ENCODE results near the gene RHOD.

RHOD gene

DNA sequence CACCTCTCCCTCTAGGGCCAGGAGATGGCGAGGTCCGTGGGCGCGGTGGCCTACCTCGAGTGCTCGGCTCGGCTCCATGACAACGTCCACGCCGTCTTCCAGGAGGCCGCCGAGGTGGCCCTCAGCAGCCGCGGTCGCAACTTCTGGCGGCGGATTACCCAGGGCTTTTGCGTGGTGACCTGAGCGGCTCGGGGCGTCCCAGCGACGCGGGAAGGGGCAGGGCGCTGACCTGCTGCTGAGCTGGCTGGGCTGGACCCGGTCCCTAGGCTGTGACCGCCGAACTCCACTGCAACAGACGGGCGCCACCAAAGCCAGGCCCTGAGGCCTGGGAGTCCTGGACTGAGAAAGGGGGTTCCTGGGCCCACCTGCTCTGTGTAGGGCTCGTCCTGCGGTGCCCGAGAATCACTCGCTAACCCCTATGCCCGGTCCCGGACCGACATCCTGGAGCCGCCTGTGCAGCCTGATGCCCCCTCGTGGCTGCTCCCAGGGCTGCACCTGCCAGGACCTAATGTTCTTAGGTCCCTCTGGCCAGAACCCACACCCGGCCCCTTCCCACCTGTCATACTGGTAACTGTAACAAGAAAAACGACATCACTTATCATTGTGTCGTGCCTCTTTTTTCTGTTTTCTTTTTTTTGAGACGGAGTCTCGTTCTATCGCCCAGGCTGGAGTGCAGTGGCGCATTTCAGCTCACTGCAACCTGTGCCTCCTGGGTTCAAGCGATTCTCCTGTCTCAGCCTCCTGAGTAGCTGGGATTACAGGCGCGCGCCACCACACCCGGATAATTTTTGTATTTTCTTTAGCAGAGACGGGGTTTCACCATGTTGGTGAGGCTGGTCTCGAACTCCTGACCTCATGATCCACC lies 15.0 kb downstream of the RHOD start:
- H3K4me3 ChIP-seq (replicated peaks; ENCODE audit: low read depth, low read length) = no peak overlapping the region
- TF ChIP-seq, protein P1, sequence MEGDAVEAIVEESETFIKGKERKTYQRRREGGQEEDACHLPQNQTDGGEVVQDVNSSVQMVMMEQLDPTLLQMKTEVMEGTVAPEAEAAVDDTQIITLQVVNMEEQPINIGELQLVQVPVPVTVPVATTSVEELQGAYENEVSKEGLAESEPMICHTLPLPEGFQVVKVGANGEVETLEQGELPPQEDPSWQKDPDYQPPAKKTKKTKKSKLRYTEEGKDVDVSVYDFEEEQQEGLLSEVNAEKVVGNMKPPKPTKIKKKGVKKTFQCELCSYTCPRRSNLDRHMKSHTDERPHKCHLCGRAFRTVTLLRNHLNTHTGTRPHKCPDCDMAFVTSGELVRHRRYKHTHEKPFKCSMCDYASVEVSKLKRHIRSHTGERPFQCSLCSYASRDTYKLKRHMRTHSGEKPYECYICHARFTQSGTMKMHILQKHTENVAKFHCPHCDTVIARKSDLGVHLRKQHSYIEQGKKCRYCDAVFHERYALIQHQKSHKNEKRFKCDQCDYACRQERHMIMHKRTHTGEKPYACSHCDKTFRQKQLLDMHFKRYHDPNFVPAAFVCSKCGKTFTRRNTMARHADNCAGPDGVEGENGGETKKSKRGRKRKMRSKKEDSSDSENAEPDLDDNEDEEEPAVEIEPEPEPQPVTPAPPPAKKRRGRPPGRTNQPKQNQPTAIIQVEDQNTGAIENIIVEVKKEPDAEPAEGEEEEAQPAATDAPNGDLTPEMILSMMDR (IDR thresholded peaks at IDR 0.05; ENCODE audit: low read depth, low read length, missing control alignments) = peak; percentile 76
- no peak for DNase-seq (ENCODE audit: extremely low read depth, low read depth)

DNA sequence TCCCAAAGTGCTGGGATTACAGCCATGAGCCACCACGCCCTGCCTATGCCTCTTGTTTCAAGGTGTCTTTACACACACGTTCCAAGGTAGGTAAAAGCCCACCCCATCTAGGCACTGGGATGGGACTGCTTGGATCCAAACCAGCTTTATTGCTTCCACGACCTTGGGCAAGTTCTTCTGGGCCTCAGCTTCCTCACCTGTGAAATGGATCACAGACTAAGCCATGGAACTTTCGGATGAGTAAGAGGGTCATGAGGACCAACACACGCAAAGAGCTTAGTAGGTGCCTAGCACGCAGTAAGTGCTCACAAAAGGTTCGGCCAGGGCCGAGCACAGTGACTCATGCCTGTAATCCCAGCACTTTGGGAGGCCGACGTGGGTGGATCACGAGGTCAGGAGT lies 15.6 kb downstream of the RHOD start:
- TF ChIP-seq, protein P1 (IDR thresholded peaks at IDR 0.05; ENCODE audit: low read depth, low read length, missing control alignments) = no peak
- no peak overlapping the region for H3K4me3 ChIP-seq (replicated peaks; ENCODE audit: low read depth, low read length)
- no peak for DNase-seq (ENCODE audit: extremely low read depth, low read depth)

DNA sequence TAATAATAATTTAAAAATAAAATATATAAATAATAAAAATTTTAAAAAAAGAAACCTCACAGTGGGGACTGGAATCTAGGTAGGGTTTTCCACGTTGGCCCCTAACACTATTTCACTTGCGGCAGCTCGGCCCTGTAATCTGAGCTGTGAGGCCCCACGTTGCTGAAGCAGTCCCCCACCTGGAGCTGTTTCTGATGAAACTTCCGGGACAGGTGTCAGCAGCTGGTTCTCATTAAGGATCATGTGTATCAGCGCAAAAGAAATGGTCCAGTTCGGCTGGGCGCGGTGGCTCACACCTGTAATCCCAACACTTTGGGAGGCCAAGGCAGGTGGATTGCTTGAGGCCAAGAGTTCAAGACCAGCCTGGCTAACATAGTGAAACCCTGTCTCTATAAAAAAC lies 17.3 kb downstream of the RHOD start:
- TF ChIP-seq, protein P1 (IDR thresholded peaks at IDR 0.05; ENCODE audit: low read depth, low read length, missing control alignments) = no peak
- DNase-seq (ENCODE audit: extremely low read depth, low read depth) = no peak
- H3K4me3 ChIP-seq (replicated peaks; ENCODE audit: low read depth, low read length) = no peak overlapping the region

DNA sequence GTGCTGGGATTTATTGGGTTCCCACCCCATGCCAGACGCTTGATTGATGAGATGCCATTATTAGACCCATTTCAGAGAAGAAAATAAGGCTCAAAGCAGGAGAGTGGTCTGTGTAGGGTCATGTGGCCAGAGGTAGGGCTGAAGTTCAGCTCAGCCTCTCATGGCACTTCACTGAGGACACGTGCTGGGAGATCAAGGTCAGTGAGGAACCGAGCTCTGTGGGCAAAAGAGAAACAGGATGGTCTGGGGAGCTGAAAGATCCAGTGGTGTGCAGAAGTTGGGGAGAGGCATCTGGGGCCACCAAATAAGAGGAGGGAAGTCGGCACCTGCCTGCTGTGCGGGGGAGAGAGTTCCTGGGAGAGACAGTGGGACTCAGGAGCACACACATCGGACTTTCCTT lies 19.6 kb downstream of the RHOD start:
- no peak for DNase-seq (ENCODE audit: extremely low read depth, low read depth)
- H3K4me3 ChIP-seq (replicated peaks; ENCODE audit: low read depth, low read length) = no peak overlapping the region
- TF ChIP-seq, protein P1 (IDR thresholded peaks at IDR 0.05; ENCODE audit: low read depth, low read length, missing control alignments) = no peak

DNA sequence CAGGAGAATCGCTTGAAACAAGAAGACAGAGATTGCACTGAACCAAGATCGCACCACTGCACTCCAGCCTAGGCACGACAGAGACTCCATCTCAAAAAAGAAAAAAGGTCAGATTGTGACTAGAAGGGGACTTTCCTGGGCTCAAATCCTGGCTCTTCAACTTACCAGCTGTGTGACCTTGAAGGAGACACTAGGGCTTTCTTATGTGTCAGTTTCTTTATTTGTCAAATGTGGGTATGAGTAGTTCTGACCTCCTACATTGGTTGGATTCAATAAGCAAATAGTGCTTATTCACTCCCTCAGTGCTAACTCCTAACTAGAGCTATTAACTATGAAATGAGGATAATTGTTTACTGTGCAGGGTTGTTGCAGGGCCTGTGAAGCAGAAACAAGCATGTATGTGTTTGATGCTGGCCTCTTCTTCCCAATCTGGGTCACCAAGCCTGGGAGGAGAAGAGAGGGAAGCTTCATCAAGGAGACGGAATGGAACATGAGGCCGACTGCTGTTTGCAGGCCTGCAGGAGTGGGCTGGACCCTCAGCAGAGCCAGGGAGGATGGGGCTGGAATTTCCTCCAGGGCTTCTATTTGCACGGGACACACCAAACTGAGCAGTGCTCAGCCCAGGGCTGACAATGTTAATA lies 22.5 kb downstream of the RHOD start:
- TF ChIP-seq, protein P1 (IDR thresholded peaks at IDR 0.05; ENCODE audit: low read depth, low read length, missing control alignments) = no peak
- no peak overlapping the region for H3K4me3 ChIP-seq (replicated peaks; ENCODE audit: low read depth, low read length)
- no peak for DNase-seq (ENCODE audit: extremely low read depth, low read depth)

DNA sequence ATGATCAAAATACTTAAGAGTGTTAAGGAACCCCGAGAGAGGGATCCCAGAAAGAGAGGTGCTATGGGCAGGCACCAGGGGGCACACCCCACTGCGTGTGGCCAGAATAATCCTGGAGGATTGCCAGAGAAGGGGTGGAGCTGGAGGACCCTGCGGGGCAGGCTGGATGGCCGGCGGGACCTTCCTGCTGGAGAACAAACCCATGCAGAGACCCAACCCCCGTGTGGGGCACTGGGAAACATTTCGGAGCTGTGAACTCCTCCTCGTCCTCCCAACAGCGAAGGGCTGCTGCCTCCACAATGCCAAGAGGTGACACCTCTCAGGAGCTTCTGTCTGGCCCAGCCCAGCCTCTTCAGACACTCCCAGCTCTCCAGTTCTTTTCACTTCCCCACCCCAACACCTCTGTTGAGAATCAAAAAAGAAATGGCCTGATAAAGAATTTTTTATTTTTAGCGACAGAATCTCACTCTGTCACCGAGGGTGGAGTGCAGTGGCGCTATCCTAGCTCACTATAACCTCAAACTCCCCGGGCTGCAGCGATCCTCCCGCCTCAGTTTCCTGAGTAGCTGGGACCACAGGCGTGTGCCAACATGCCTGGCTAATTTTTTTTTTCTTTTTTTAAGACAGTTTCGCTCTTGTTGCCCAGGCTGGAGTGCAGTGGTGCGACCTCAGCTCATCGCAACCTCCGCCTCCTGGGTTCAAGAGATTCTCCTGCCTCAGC lies 25.6 kb downstream of the RHOD start:
- no peak for DNase-seq (ENCODE audit: extremely low read depth, low read depth)
- H3K4me3 ChIP-seq (replicated peaks; ENCODE audit: low read depth, low read length) = no peak overlapping the region
- TF ChIP-seq, protein P1 (IDR thresholded peaks at IDR 0.05; ENCODE audit: low read depth, low read length, missing control alignments) = no peak

Measured in HFF-Myc (cell line).